GM23248 (cell line): ENCODE measurements around the gene NFIC.

Experiments
- EZH2 ChIP-seq: fragments of 200-600 bp; sonication (generic); IDR thresholded peaks from 2 replicates; pipeline ENCODE4 v1.6.1; 2018; ENCODE audit warnings: antibody characterized with exemption, mild to moderate bottlenecking; ENCODE audit not compliant: insufficient read depth, poor library complexity, severe bottlenecking
- EZH2phosphoT487 ChIP-seq: fragments of 200-600 bp; sonication (generic); IDR thresholded peaks from 2 replicates; pipeline ENCODE4 v1.6.1; 2018; ENCODE audit warnings: antibody characterized with exemption, moderate library complexity, mild to moderate bottlenecking, low read depth; ENCODE audit not compliant: insufficient read depth

DNA sequence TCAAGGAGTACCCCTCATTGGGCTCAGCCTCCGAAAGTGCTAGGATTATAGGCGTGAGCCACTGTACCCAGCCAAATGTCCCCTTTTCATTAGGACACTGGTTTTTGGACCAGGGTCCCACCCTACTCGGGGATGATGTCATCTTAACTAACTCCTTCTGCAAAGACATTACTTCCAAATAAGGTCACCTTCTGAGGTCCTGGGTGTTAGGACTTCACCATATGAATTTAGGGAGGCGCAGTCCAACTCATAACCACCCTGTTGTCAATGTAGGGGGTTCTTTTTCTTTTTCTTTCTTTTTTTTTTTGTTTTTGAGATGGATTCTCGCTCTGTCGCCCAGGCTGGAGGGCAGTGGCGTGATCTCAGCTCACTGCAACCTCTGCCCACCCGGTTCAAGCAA lies 32.7 kb upstream of the NFIC start:
- TF ChIP-seq EZH2phosphoT487 (no peak), EZH2 (no peak)
